ENCODE measurements around the gene FIGN.

GRCh38 chr2:163564236-163564635 lies 171.6 kb downstream of the FIGN start:
- TF ChIP-seq CTCF (IDR thresholded peaks at IDR 0.05; ENCODE audit: low read depth, low read length) (no peak), POLR2A (IDR thresholded peaks at IDR 0.05; ENCODE audit: extremely low read depth, insufficient read length) (no peak), MAX (IDR thresholded peaks at IDR 0.05; ENCODE audit: low read depth, low read length) (no peak), MYC (IDR thresholded peaks at IDR 0.05; ENCODE audit: low read depth, low read length) (no peak)
